ENCODE data around the gene MSI2.

MSI2 gene

DNA sequence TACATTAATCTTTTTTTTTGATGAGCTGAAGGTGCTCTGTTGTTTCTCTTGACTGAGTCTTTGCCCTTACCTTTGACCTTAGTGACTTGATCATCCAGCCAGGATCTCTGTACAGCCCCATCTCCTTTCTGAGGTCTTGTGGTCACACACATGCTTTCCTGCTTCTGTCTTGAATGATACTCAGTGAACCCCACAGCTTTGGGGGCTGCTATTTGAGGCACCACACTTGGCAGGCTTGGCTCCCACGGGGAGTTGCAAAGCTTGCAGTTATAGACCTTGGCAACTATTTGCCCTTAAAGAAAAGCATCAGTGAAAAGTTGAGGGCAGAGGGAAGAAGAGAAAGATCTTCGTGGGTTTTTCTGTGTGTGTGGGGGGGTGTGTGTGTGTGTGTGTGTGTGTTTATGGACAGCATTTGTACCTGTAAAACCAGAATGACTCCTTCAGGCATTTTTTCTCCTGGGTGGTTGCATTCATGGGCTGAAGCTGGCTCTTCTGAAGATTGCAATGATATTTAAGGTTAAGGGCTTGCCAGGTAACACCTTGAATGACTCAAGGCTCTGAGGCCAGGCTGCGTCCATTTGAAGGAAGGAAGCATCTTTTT, 101.6 kb downstream of the MSI2 start:
- intact Hi-C loops (cut with DNase I), result no loop called here
- no peak for DNase-seq

DNA sequence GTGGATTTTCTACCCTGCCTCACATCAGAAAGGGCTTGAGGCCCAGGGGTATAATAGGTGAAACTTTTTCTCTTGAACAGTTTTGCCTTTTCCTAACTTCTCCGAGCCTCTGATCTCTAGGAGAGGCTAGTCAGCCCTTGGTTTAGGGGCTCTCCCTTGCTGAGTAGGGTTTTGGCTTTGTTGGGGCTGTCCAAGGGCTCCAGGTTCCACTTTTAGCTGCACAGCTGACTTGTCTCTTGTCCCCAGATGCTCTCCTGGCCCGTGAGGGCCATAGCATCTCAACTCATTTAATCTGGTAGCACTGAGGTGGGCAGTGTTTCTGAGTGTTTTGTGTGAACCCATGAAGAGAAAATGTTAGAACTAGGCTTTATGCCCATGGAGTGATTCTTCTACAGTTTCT, 103.9 kb downstream of the MSI2 start:
- intact Hi-C loops (cut with DNase I), result no loop called here
- DNase-seq, result no peak

DNA sequence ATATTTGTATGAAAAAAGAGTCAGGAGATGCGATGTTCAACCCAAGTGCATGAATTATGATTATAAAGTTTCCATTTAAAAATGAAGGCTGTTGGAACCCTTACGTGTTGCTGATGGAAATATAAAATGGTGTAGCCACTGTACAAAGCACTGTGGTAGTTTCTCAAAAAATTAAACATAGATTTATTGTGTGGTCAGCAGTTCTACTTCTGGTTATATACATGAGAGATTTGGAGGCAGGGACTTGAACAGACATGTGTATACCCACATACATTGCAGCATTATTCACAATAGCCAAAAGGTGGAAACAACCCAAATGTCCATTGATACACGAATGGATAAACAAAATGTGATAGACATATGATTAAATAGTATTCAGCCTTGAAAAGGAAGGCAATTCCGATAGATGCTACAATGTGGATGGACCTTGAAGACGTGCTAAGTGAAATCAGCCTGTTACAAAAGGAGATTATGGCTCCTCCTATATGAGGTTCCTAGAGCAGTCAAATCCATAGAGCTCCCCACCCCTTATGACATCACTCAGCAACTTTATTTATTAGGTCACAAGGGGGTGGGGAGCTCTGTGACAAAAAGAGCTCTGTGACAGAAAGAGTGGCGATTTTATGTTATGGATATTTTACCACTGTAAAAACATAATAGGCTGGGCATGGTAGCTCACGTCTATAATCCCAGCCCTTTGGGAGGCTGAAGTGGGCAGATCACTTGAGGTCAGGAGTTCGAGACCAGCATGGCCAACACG, 106.7 kb downstream of the MSI2 start:
- intact Hi-C loops (cut with DNase I), result no loop called here
- DNase-seq, result no peak

DNA sequence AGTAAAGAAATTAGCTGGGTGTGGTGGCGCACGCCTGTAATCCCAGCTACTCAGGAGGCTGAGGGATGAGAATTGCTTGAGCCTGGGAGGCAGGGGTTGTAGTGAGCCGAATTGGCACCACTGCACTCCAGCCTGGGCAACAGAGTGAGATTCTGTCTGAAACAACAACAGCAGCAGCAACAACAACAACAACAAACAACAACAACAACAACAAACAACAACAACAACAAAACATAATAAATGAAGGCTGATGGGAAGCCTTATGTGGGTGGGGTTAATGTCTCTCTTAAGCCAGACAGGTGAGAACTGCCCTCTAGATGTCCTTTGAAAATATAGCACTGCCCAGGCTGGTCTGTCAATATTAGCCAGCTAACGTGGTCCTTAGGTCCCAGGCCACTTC, 107.3 kb downstream of the MSI2 start:
- no peak for DNase-seq
- intact Hi-C loops (cut with DNase I), result no loop called here

- DNase-seq, result no peak
- intact Hi-C loops (cut with DNase I), result no loop called here
These were observed 107.8 kb downstream of the MSI2 start for GRCh38 chr17:57363998-57364643.

DNA sequence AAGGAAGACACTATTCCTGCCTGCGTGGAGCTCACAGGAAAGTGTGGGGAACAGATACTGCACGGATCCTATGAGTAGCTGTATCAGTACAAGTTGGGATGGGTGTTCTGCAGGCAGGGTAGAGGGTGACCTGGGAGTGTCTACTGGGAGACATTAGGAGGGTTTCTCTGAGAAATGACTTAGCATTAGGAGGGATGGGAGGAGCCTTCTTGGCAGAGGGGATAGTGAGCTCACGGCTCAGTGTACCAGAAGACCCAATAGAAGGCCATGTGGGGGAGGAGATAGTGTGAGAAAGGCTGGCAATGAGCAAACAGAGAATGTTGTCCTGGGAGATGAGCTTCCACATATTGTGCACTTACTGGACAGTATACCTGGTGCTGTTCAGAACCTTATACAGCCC, 109.1 kb downstream of the MSI2 start:
- intact Hi-C loops (cut with DNase I), result no loop called here
- DNase-seq, result no peak

GRCh38 chr17:57366177-57366557, 109.8 kb downstream of the MSI2 start:
- intact Hi-C loops (cut with DNase I), result no loop called here
- DNase-seq, result no peak

DNA sequence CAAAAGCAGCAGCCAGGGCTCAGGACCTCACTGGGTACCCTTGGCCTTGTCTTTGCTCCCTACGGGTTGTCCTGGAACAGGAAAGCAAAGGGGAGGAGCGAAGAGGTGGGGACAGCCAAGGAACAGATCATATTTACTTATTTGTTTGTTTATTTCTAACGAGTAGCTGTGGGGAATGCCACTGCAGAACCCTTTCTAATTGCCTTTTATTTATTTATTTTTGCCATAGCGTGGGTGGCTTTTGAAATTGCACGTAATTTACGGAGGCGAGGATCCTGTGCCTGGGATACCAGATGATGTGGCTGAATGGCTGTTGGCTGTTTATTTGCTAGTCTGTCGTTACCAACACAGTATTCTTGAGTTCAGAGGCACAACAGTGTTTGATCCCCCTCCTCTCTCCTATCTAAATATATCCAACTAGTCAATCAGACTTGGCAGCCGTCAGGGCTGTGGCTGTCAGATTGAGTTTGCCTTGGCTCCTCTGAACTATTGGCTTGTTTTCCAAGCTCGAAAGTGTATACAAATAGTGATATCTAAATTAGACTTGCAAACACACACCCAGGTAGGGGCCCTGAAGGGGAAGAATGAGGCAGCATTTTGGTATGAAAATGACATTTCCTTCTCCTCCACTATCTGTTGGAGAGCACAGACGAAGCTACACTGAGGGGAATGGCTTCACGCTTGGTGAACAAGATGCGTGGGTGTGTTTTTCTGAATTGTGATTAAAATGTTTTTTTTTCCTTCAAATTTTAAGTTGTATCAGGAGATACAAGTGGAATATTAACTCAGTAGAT, 110.4 kb downstream of the MSI2 start:
- DNase-seq, result no peak

GRCh38 chr17:57368637-57369336, 112.5 kb downstream of the MSI2 start:
- DNase-seq, result no peak
- intact Hi-C loops (cut with DNase I), result no loop called here

More for the DNA sequence above, 110.4 kb downstream of the MSI2 start:
- intact Hi-C loops (cut with DNase I), result no loop called here

DNA sequence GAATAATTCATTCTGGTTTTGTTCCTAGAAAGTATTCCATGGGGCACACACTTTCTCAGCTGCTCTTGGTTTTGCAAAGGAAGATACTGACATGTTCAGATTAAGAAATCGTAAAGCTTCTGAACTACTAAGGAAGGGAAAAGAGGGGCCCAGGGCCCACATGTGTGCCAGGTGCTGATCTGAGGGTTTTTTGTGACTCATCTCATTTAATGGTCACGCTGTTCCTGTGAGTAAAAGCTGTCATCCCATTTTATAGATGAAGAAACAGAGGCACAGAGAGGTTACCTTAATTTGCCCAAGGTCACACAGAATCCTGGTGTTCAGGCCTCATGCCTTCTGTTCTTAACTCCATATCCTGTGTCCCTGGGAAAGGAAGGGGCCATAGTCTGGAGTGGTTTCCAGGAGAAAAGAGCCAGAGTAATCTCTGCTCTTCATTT, 113.2 kb downstream of the MSI2 start:
- no peak for DNase-seq
- intact Hi-C loops (cut with DNase I), result no loop called here

DNA sequence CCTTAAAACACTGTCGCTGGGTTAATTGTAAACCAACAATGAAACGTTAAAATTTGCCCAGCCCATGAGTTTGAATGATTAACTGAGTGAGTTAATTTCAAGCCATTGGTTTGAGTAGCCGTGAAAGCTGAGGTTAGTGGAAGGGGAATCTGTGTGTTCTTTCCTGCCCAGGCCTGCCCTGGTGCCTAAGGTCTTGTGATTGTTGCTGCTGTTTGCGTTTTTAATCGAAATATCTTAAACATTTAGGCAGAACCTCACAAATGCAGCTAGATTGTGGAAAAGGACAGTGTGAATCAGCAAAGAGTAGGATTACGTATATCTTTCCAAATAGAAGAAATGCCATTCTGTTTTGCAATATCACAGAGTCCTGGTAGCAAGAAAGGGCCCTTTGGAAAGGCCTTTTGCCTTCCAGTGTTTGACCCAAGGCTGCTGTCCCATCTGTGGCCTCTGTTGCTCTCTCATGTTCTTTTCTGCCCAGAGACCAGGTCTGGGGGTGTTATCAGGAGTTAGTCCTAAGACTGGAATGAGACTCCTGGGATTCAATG, 113.8 kb downstream of the MSI2 start:
- intact Hi-C loops (cut with DNase I), result no loop called here
- no peak for DNase-seq

- DNase-seq, result no peak
- intact Hi-C loops (cut with DNase I), result no loop called here
These were observed 114.3 kb downstream of the MSI2 start for GRCh38 chr17:57370619-57371018.

- intact Hi-C loops (cut with DNase I), result no loop called here
- no peak for DNase-seq
These were observed 115.8 kb downstream of the MSI2 start for GRCh38 chr17:57372156-57372555.

- DNase-seq, result no peak
- intact Hi-C loops (cut with DNase I), result no loop called here
These were observed 116.7 kb downstream of the MSI2 start for GRCh38 chr17:57373048-57373447.

GRCh38 chr17:57373756-57374155, 117.4 kb downstream of the MSI2 start:
- no peak for DNase-seq
- intact Hi-C loops (cut with DNase I), result no loop called here

- intact Hi-C loops (cut with DNase I), result no loop called here
- no peak for DNase-seq
These were observed 118.9 kb downstream of the MSI2 start for GRCh38 chr17:57375040-57375769.

GRCh38 chr17:57375770-57376225, 119.5 kb downstream of the MSI2 start:
- DNase-seq, result no peak

GRCh38 chr17:57377094-57377493, 120.8 kb downstream of the MSI2 start:
- no peak for DNase-seq
- intact Hi-C loops (cut with DNase I), result no loop called here

More at GRCh38 chr17:57375770-57376225, 119.5 kb downstream of the MSI2 start:
- intact Hi-C loops (cut with DNase I), result no loop called here

GRCh38 chr17:57379237-57379894, 123.0 kb downstream of the MSI2 start:
- intact Hi-C loops (cut with DNase I), result no loop called here
- DNase-seq, result no peak
